Stomach (tissue), 9 donors: ENCODE data around the gene BCAS3. TPM values are rescaled to one million over a fixed set of nuclear protein-coding genes. Genes with fewer than 3 reads are reported as not detected.
A peak's percentile ranks its signal among the peaks of the same experiment; 100 is the strongest.

Experiments
- DNase-seq, 2 donors: peaks; one replicate each; pipeline versions ENCODE4 v3.0.0 to v3.0.0-alpha.2; 2013 to 2019
- H3K27ac ChIP-seq, 5 donors: fragments of 200-600 bp in 4 of 5; sonication (generic) in 4 of 5; one replicate each; pipeline ENCODE4 v1.5.1; 2013 to 2019; ENCODE audit warnings: mild to moderate bottlenecking in 1 of 5, moderate library complexity in 1 of 5
- H3K27me3 ChIP-seq, 3 donors: fragments of 200-600 bp; sonication (generic); one replicate each; pipeline ENCODE4 v1.5.1; 2017 to 2019; ENCODE audit warnings: mixed run types in 1 of 3
- H3K36me3 ChIP-seq, 4 donors: fragments of 200-600 bp; sonication (generic); 1 replicate in 3 of 4; 2 replicates in 1 of 4; pipeline ENCODE4 v1.5.1; 2016 to 2019
- H3K4me1 ChIP-seq, 4 donors: fragments of 200-600 bp; sonication (generic); one replicate each; pipeline ENCODE4 v1.5.1; 2016 to 2019
- H3K4me3 ChIP-seq, 4 donors: fragments of 200-600 bp; sonication (generic) in 3 of 4; one replicate each; pipeline ENCODE4 v1.5.1; 2016 to 2019; ENCODE audit warnings: mild to moderate bottlenecking in 1 of 4
- H3K9me3 ChIP-seq, 4 donors: fragments of 200-600 bp; sonication (generic); one replicate each; pipeline ENCODE4 v1.5.1; 2016 to 2019
- EP300 ChIP-seq: sonication (generic); formaldehyde crosslinking; IDR thresholded peaks from one replicate; pipeline ENCODE4 v1.6.1; 2017; ENCODE audit warnings: antibody characterized with exemption
- POLR2A ChIP-seq, 4 donors: fragments of 450-650 bp; IDR thresholded peaks; one replicate each; pipeline ENCODE4 v1.6.1; 2016; ENCODE audit warnings: antibody characterized with exemption in 4 of 4, control low read depth in 2 of 4, mild to moderate bottlenecking in 1 of 4, moderate library complexity in 1 of 4
- POLR2AphosphoS5 ChIP-seq, 3 donors: sonication (generic); formaldehyde crosslinking; IDR thresholded peaks; one replicate each; pipeline ENCODE4 v1.6.1; 2016; ENCODE audit warnings: antibody characterized with exemption in 3 of 3
- WGBS, 5 donors: extraction: QIAGEN DNeasy Blood & Tissue Kit in 3 of 5; methylation state at CpG; one replicate each; pipeline versions ENCODE4 v1.1.5 to v1.1.7; 2013 to 2018; 5-methylcytosine and 5-hydroxymethylcytosine counted together
- intact Hi-C: fragments of 100-400 bp; cut with DNase I; formaldehyde crosslinking; loops from one replicate; pipeline ENCODE4 v1.15.1; 2023; ENCODE audit warnings: low total_unique reads
- polyA plus RNA-seq, 3 donors: library from polyadenylated mRNA; stranded (reverse); fragments of 200-250 nt; gene quantifications; one replicate each; pipeline ENCODE4 v1.2.3, GENCODE V29; 2013
- total RNA-seq, 5 donors: library from RNA; depleted of rRNA; stranded (reverse); fragments of >200 nt; gene quantifications; one replicate each; pipeline versions ENCODE4 v1.1.0 to v1.2.3, GENCODE V29; 2014 to 2016
- TF ChIP-seq, protein P1 (sequence below), 7 experiments: fragments of 450-650 bp in 4 of 7; fragments of 200-600 bp in 3 of 7; sonication (generic) in 3 of 7; IDR thresholded peaks; one replicate each; pipeline ENCODE4 v1.5.1; 2016 to 2019; ENCODE audit warnings: antibody characterized with exemption in 7 of 7, control low read depth in 2 of 7, mild to moderate bottlenecking in 1 of 7
- donor health status: healthy with polysubstance abuse.
- donor health status: Bipolar disorder and iron deficiency.
- donor health status: healthy.

The BCAS3 gene
- total and polyA plus RNA-seq, 8 donors: 4.9 to 150 (median 25.3) TPM

- Histone ChIP-seq H3K27ac (no peak overlapping the region), H3K4me1 (peaks cover 6 to 30% (median 20%) of the 10 kb centered on the region in 4 donors), H3K27me3 (no peaks in the 10 kb centered on the region), H3K9me3 (no peaks in the 10 kb centered on the region), H3K36me3 (no peaks in the 10 kb centered on the region), H3K4me3 (no peak overlapping the region)
- WGBS, 5 donors: 92 to 100% (median 95%) methylated on average over 3 of the region's 3 CpGs
- TF ChIP-seq POLR2AphosphoS5 (IDR thresholded peaks at IDR 0.05): no peak
- no peak for TF ChIP-seq EP300
- no peak for TF ChIP-seq POLR2A (IDR thresholded peaks at IDR 0.05)
- TF ChIP-seq, protein P1, sequence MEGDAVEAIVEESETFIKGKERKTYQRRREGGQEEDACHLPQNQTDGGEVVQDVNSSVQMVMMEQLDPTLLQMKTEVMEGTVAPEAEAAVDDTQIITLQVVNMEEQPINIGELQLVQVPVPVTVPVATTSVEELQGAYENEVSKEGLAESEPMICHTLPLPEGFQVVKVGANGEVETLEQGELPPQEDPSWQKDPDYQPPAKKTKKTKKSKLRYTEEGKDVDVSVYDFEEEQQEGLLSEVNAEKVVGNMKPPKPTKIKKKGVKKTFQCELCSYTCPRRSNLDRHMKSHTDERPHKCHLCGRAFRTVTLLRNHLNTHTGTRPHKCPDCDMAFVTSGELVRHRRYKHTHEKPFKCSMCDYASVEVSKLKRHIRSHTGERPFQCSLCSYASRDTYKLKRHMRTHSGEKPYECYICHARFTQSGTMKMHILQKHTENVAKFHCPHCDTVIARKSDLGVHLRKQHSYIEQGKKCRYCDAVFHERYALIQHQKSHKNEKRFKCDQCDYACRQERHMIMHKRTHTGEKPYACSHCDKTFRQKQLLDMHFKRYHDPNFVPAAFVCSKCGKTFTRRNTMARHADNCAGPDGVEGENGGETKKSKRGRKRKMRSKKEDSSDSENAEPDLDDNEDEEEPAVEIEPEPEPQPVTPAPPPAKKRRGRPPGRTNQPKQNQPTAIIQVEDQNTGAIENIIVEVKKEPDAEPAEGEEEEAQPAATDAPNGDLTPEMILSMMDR (IDR thresholded peaks at IDR 0.05): no peak
- intact Hi-C loops: no loop called here
- DNase-seq: no peak
These were observed 568.1 kb downstream of the BCAS3 start for GRCh38 chr17:61245706-61246135.

- Histone ChIP-seq H3K27ac (peak overlapping the region in 2 of 5 donors; percentile 19 to 78), H3K27me3 (no peaks in the 10 kb centered on the region), H3K36me3 (no peaks in the 10 kb centered on the region), H3K4me1 (peaks cover 17 to 45% (median 31%) of the 10 kb centered on the region in 4 donors), H3K9me3 (no peaks in the 10 kb centered on the region), H3K4me3 (no peak overlapping the region)
- TF ChIP-seq POLR2AphosphoS5 (IDR thresholded peaks at IDR 0.05): no peak
- TF ChIP-seq, protein P1 (IDR thresholded peaks at IDR 0.05): no peak
- TF ChIP-seq POLR2A (IDR thresholded peaks at IDR 0.05): no peak
- no peak for TF ChIP-seq EP300
- DNase-seq: peak in 1 of 2 donors; percentile 38
- WGBS, 5 donors: 78 to 84% (median 79%) methylated on average over 3 of the region's 3 CpGs
- intact Hi-C loops: no loop called here
These were observed 569.8 kb downstream of the BCAS3 start for GRCh38 chr17:61247439-61247838.

DNA sequence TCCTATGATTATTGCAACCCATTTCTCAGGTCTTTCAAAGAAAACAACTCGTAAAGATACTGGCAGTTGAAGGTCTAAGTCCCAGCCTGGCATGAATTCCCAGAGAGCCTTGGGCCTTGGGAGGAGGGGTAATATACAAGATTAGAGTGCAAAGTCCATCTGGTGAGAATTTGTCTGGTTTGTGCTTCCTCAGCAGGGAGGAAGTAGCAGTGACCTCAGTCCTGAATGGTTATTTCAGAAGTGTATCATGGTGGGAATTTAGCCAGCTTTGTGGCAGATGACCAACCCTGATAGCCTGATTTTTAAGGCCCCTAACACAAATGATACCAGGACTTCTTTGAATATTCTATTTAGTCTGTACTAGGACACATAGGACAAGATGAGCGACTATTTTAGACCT, 570.7 kb downstream of the BCAS3 start:
- DNase-seq: peak; percentile 41 to 80
- Histone ChIP-seq H3K4me3 (no peak overlapping the region), H3K27me3 (no peaks in the 10 kb centered on the region), H3K36me3 (no peaks in the 10 kb centered on the region), H3K27ac (peak overlapping the region in 4 of 5 donors; percentile 19 to 81 (median 56)), H3K4me1 (peaks cover 17 to 54% (median 38%) of the 10 kb centered on the region in 4 donors), H3K9me3 (no peaks in the 10 kb centered on the region)
- WGBS, 5 donors: 62 to 72% (median 68%) methylated on average over 2 of the region's 2 CpGs
- peak in 1 of 3 donors; percentile 52 for TF ChIP-seq POLR2AphosphoS5 (IDR thresholded peaks at IDR 0.05)
- TF ChIP-seq EP300: no peak
- TF ChIP-seq, protein P1 (IDR thresholded peaks at IDR 0.05): no peak
- no peak for TF ChIP-seq POLR2A (IDR thresholded peaks at IDR 0.05)
- intact Hi-C loops: no loop called here

DNA sequence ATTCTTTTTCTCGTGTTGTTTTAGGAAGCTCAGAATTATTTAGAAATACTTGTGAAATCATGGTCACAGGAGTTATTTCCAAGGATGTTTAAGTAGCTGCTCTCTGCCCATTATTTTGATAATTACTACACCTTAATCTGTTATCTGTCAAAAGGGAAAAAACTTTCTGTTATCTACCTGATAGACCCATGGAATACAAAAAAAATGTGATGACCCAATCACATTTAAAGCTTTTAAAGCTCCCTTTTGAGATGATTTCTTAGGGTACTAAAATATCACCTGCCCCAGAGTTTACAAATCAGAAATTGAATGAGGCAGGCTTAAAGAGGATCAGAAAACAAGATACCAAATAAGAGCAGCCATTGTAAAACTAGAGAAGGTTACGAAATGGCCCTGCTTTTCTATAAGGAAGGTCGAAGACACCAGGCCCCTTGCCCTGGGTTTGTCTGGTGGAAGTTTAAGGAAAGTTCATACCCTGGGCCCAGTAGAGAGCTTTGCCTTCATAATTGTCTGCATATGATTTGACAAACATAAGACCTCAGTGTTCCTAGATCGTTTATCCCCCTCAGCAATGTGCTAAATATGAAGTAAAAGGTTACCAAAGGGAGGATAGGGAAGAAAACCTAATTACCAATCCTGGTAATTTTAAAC, 572.1 kb downstream of the BCAS3 start:
- Histone ChIP-seq H3K4me3 (no peak overlapping the region), H3K36me3 (no peaks in the 10 kb centered on the region), H3K4me1 (peaks cover 23 to 64% (median 44%) of the 10 kb centered on the region in 4 donors), H3K27ac (peak overlapping the region in 4 of 5 donors; percentile 63 to 81 (median 79)), H3K27me3 (no peaks in the 10 kb centered on the region), H3K9me3 (no peaks in the 10 kb centered on the region)
- 65 to 86% (median 79%) methylated on average over 4 of the region's 4 CpGs for WGBS, 5 donors
- no peak for DNase-seq
- TF ChIP-seq POLR2A (IDR thresholded peaks at IDR 0.05): no peak
- TF ChIP-seq POLR2AphosphoS5 (IDR thresholded peaks at IDR 0.05): no peak
- TF ChIP-seq, protein P1 (IDR thresholded peaks at IDR 0.05): no peak
- TF ChIP-seq EP300: no peak
- intact Hi-C loops: no loop called here
